ENCODE data around the gene RBMS1.

Gene RBMS1

GRCh38 chr2:160358046-160358445, 135.6 kb downstream of the RBMS1 start:
- intact Hi-C loops (cut with DNase I; ENCODE audit: low total_unique reads): no loop called here
- no peak for TF ChIP-seq CTCF (IDR thresholded peaks at IDR 0.05)
- H3K36me3 ChIP-seq: no peaks in the 10 kb centered on the region
- no peak for DNase-seq
- H3K27me3 ChIP-seq: no peaks in the 10 kb centered on the region
- no peaks in the 10 kb centered on the region for H3K9me3 ChIP-seq
- peaks cover 0 to 22% (median 13%) of the 10 kb centered on the region in 4 donors for H3K4me1 ChIP-seq
- H3K27ac ChIP-seq: no peak overlapping the region
- no peak overlapping the region for H3K4me3 ChIP-seq

- no peaks in the 10 kb centered on the region for H3K9me3 ChIP-seq
- H3K27ac ChIP-seq: no peak overlapping the region
- no peaks in the 10 kb centered on the region for H3K36me3 ChIP-seq
- no peak for TF ChIP-seq CTCF (IDR thresholded peaks at IDR 0.05)
- no peaks in the 10 kb centered on the region for H3K27me3 ChIP-seq
- peaks cover 0 to 31% (median 23%) of the 10 kb centered on the region in 4 donors for H3K4me1 ChIP-seq
- DNase-seq: no peak
- intact Hi-C loops (cut with DNase I; ENCODE audit: low total_unique reads): no loop called here
- H3K4me3 ChIP-seq: no peak overlapping the region
These were observed 137.1 kb downstream of the RBMS1 start for GRCh38 chr2:160356485-160356884.

GRCh38 chr2:160355080-160355479, 138.5 kb downstream of the RBMS1 start:
- DNase-seq: no peak
- Histone ChIP-seq H3K36me3 (no peaks in the 10 kb centered on the region), H3K4me3 (no peak overlapping the region), H3K4me1 (peaks cover 0 to 35% (median 27%) of the 10 kb centered on the region in 4 donors), H3K9me3 (no peaks in the 10 kb centered on the region), H3K27ac (no peak overlapping the region), H3K27me3 (no peaks in the 10 kb centered on the region)
- no peak for TF ChIP-seq CTCF (IDR thresholded peaks at IDR 0.05)
- intact Hi-C loops (cut with DNase I; ENCODE audit: low total_unique reads): no loop called here

GRCh38 chr2:160354677-160355076, 138.9 kb downstream of the RBMS1 start:
- Histone ChIP-seq H3K27ac (no peak overlapping the region), H3K4me3 (no peak overlapping the region), H3K9me3 (no peaks in the 10 kb centered on the region), H3K36me3 (no peaks in the 10 kb centered on the region), H3K27me3 (no peaks in the 10 kb centered on the region), H3K4me1 (peaks cover 0 to 39% (median 25%) of the 10 kb centered on the region in 4 donors)
- intact Hi-C loops (cut with DNase I; ENCODE audit: low total_unique reads): no loop called here
- TF ChIP-seq CTCF (IDR thresholded peaks at IDR 0.05): no peak
- no peak for DNase-seq

GRCh38 chr2:160353813-160354212, 139.8 kb downstream of the RBMS1 start:
- no peak for DNase-seq
- H3K27me3 ChIP-seq: no peaks in the 10 kb centered on the region
- TF ChIP-seq CTCF (IDR thresholded peaks at IDR 0.05): no peak
- H3K9me3 ChIP-seq: no peaks in the 10 kb centered on the region
- intact Hi-C loops (cut with DNase I; ENCODE audit: low total_unique reads): no loop called here
- H3K36me3 ChIP-seq: no peaks in the 10 kb centered on the region
- H3K4me3 ChIP-seq: no peak overlapping the region
- H3K4me1 ChIP-seq: peaks cover 0 to 47% (median 25%) of the 10 kb centered on the region in 4 donors
- no peak overlapping the region for H3K27ac ChIP-seq

- Histone ChIP-seq H3K4me1 (peaks cover 0 to 47% (median 25%) of the 10 kb centered on the region in 4 donors), H3K27ac (no peak overlapping the region), H3K27me3 (no peaks in the 10 kb centered on the region), H3K9me3 (no peaks in the 10 kb centered on the region), H3K4me3 (no peak overlapping the region), H3K36me3 (no peaks in the 10 kb centered on the region)
- intact Hi-C loops (cut with DNase I; ENCODE audit: low total_unique reads): no loop called here
- no peak for TF ChIP-seq CTCF (IDR thresholded peaks at IDR 0.05)
- no peak for DNase-seq
These were observed 140.4 kb downstream of the RBMS1 start for GRCh38 chr2:160353166-160353565.

Data from tibial artery (tissue), 4 donors.